DND-41 (cell line): ENCODE data around the gene ARMH3.

ENCODE experiments used
- ATAC-seq: fragments of 200-7000 bp; cut with Tn5 transposase; 3 replicates; pipeline ENCODE4 v1.9.1; 2021; ENCODE audit warnings: low read depth; ENCODE audit not compliant: insufficient read depth
- DNase-seq: peaks from one replicate; pipeline ENCODE4 v3.0.0-alpha.2; 2020
- H2AFZ ChIP-seq: 2 replicates; pipeline ENCODE4 v1.6.0; 2012; ENCODE audit warnings: low read depth, low read length
- H3K27ac ChIP-seq: 2 replicates; pipeline ENCODE4 v1.5.1; 2012; ENCODE audit warnings: low read length, inconsistent platforms
- H3K27me3 ChIP-seq: fragments of 200-600 bp; sonication (generic); 2 replicates; pipeline ENCODE4 v1.6.0; 2012; ENCODE audit warnings: low read length, mild to moderate bottlenecking, inconsistent platforms; ENCODE audit not compliant: insufficient read depth, poor library complexity
- H3K36me3 ChIP-seq: 2 replicates; pipeline ENCODE4 v1.5.1; 2012; ENCODE audit warnings: low read length, inconsistent platforms; ENCODE audit not compliant: insufficient read depth
- H3K4me1 ChIP-seq: 2 replicates; pipeline ENCODE4 v1.5.1; 2012; ENCODE audit warnings: mild to moderate bottlenecking, low read length; ENCODE audit not compliant: insufficient read depth
- H3K4me2 ChIP-seq: 2 replicates; pipeline ENCODE4 v1.6.0; 2012; ENCODE audit warnings: mild to moderate bottlenecking, moderate library complexity, low read length, inconsistent platforms; ENCODE audit not compliant: insufficient read depth
- H3K4me3 ChIP-seq, 2 experiments: fragments of 200-600 bp in 1 of 2; shearing (Covaris generic) in 1 of 2; 2 replicates each; pipeline ENCODE4 v1.5.1; 2012 to 2016; ENCODE audit warnings: inconsistent platforms in 2 of 2, low read length in 2 of 2, mild to moderate bottlenecking in 2 of 2, low read depth in 1 of 2, moderate library complexity in 1 of 2
- H3K79me2 ChIP-seq: 2 replicates; pipeline ENCODE4 v1.6.0; 2012; ENCODE audit warnings: low read length, inconsistent platforms; ENCODE audit not compliant: insufficient read depth
- H3K9ac ChIP-seq: 2 replicates; pipeline ENCODE4 v1.6.0; 2012; ENCODE audit warnings: low read depth, mild to moderate bottlenecking, inconsistent platforms, low read length, moderate library complexity
- H3K9me3 ChIP-seq: 2 replicates; pipeline ENCODE4 v1.5.1; 2012; ENCODE audit warnings: low read length, moderate library complexity, mild to moderate bottlenecking, inconsistent platforms; ENCODE audit not compliant: insufficient read depth, severe bottlenecking
- H4K20me1 ChIP-seq: 2 replicates; pipeline ENCODE4 v1.6.0; 2012; ENCODE audit warnings: low read length; ENCODE audit not compliant: insufficient read depth
- EZH2 ChIP-seq: IDR thresholded peaks from 3 replicates; pipeline ENCODE4 v1.6.1; 2012; ENCODE audit warnings: borderline replicate concordance, low read depth, mild to moderate bottlenecking, moderate library complexity, low read length, inconsistent platforms; ENCODE audit not compliant: severe bottlenecking
- TF ChIP-seq, protein P1 (sequence below): IDR thresholded peaks from 2 replicates; pipeline ENCODE4 v1.5.1; 2012; ENCODE audit warnings: borderline replicate concordance, low read length, moderate library complexity, mild to moderate bottlenecking; ENCODE audit not compliant: poor library complexity, severe bottlenecking; ENCODE audit errors: extremely low read depth

ARMH3 gene

DNA sequence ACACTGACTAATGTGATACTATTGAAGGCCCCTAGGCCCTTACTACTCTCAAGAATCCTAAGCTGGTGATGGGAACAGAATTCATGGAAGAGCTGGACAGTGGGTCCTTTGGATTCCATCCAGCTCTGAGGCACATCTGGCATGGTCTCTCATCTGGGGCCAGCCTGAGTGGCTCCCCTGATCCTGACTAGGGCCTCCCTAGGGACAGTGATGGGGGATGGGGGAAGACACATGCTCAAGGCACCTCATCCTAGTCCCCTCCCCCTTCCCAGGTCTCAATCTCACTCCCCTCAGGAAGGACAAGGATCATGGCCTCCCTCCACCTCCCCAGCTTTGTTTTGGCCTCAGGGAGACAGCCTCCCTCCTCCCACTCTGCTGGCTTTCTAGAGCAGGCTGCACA, 214.1 kb downstream of the ARMH3 start:
- TF ChIP-seq EZH2: no peak
- TF ChIP-seq, protein P1, sequence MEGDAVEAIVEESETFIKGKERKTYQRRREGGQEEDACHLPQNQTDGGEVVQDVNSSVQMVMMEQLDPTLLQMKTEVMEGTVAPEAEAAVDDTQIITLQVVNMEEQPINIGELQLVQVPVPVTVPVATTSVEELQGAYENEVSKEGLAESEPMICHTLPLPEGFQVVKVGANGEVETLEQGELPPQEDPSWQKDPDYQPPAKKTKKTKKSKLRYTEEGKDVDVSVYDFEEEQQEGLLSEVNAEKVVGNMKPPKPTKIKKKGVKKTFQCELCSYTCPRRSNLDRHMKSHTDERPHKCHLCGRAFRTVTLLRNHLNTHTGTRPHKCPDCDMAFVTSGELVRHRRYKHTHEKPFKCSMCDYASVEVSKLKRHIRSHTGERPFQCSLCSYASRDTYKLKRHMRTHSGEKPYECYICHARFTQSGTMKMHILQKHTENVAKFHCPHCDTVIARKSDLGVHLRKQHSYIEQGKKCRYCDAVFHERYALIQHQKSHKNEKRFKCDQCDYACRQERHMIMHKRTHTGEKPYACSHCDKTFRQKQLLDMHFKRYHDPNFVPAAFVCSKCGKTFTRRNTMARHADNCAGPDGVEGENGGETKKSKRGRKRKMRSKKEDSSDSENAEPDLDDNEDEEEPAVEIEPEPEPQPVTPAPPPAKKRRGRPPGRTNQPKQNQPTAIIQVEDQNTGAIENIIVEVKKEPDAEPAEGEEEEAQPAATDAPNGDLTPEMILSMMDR: no peak
- H3K4me1 ChIP-seq: peaks cover 39% of the 10 kb centered on the region
- H3K9me3 ChIP-seq: no peaks in the 10 kb centered on the region
- ATAC-seq (no peak), DNase-seq (no peak)
- no peak overlapping the region for H3K9ac ChIP-seq
- H3K27me3 ChIP-seq: no peaks in the 10 kb centered on the region
- H2AFZ ChIP-seq: no peak overlapping the region
- no peak overlapping the region for H3K4me2 ChIP-seq
- no peaks in the 10 kb centered on the region for H3K36me3 ChIP-seq
- H3K4me3 ChIP-seq: no peak overlapping the region
- no peak overlapping the region for H3K27ac ChIP-seq
- H4K20me1 ChIP-seq: peaks cover 25% of the 10 kb centered on the region
- H3K79me2 ChIP-seq: no peaks in the 10 kb centered on the region

DNA sequence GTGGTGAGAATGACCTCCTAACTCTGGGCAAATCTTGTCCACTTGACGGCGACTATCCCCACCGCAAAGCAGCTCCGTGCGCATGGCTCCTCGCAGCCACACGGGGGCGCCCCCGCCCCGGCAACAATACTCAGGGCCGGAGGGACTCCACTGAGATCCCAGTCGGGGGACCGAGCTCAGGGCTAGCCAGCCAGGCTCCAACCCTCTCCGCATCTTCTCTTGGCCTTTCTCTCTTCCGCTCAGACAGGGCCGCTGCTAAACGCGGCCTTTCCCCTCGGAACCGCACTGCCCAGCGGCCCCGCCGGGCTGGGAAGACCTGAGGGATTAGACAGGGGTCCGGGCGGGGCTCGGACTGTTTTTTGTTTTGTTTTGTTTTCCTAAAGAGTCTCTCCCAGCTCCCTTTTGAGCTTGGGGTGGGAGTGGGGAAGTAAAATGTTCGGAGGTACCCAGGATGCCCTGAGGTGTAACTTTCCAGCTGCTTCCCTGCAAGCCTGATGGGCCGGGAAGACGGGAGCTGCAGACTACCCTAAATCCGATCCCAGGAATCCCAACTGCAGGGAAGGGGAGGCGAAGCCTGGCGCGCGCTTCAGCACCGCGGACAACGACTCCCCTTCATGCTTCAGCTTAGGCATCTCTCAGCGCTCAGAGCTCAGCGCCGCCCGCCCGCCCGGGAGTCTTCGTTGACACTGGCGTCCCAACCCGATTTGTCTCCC, 215.1 kb downstream of the ARMH3 start:
- H3K27ac ChIP-seq: no peak overlapping the region
- ATAC-seq (peak; percentile 61), DNase-seq (peak; percentile 76)
- no peaks in the 10 kb centered on the region for H3K79me2 ChIP-seq
- H2AFZ ChIP-seq: no peak overlapping the region
- H3K4me3 ChIP-seq: peak overlapping the region in 1 of 2 experiments; percentile 48; a peak in 2 of 4 replicates
- H3K9me3 ChIP-seq: no peaks in the 10 kb centered on the region
- peaks cover 25% of the 10 kb centered on the region for H4K20me1 ChIP-seq
- peaks cover 39% of the 10 kb centered on the region for H3K4me1 ChIP-seq
- H3K9ac ChIP-seq: no peak overlapping the region
- no peaks in the 10 kb centered on the region for H3K36me3 ChIP-seq
- TF ChIP-seq EZH2: no peak
- TF ChIP-seq, protein P1: peak; percentile 95
- H3K27me3 ChIP-seq: no peaks in the 10 kb centered on the region
- H3K4me2 ChIP-seq: peak overlapping the region; percentile 64

DNA sequence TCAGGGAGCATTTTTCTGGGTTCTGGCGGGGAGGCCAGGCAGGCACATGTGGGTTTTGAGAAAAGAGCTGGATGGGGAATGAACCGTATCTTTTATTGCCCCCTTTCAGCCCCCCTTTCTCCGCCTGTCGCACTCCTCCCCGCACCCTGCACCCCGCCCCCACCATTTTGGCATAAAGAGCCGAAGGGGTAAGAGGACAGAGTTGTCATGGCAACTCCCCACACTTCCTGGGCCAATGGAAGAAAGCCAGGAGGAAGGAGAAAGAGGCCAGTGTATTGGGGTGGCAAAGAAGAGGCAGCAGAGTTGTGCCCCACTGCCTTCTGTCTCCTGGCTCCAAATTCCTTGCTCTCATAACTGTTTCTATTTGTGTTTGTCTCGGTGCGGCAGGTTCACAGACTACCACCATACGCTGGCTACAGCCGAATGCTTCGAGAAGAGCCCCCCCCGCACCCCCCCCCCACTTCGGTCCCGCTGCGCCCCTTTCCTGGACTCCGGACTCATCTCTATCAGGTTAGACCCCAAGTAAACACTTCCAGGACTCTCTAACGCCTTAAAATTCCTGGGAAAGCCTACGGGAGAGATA, 215.8 kb downstream of the ARMH3 start:
- H3K79me2 ChIP-seq: no peaks in the 10 kb centered on the region
- H2AFZ ChIP-seq: no peak overlapping the region

More for the DNA sequence above, 215.8 kb downstream of the ARMH3 start:
- H3K27me3 ChIP-seq: no peaks in the 10 kb centered on the region
- peak overlapping the region; percentile 64 for H3K4me2 ChIP-seq
- peaks cover 39% of the 10 kb centered on the region for H3K4me1 ChIP-seq
- peaks cover 25% of the 10 kb centered on the region for H4K20me1 ChIP-seq
- H3K27ac ChIP-seq: no peak overlapping the region
- peak overlapping the region in 1 of 2 experiments; percentile 48; a peak in 1 of 4 replicates for H3K4me3 ChIP-seq
- no peak overlapping the region for H3K9ac ChIP-seq
- no peak for ATAC-seq
- H3K9me3 ChIP-seq: no peaks in the 10 kb centered on the region
- H3K36me3 ChIP-seq: no peaks in the 10 kb centered on the region
- TF ChIP-seq EZH2: no peak
- TF ChIP-seq, protein P1: no peak
- DNase-seq: peak; percentile 27
